K562 (cell line): ENCODE results near the gene STT3B. TPM values are rescaled to one million over a fixed set of nuclear protein-coding genes. Genes with fewer than 3 reads are reported as not detected.
A peak's percentile ranks its signal among the peaks of the same experiment; 100 is the strongest.

Experiments used
- ATAC-seq: fragments of 200-7000 bp; cut with Tn5 transposase; 3 replicates; pipeline ENCODE4 v1.9.1; 2020; ENCODE audit warnings: moderate library complexity
- BruUV-seq: library from RNA; stranded (reverse); fragments of 400-500 nt; replicated peaks from 2 replicates; lab custom pipeline; 2021; lab: Mats Ljungman, UMichigan
- CTCF ChIA-PET: fragments of 300-600 bp; formaldehyde crosslinking; extraction: SDS; loops from one replicate; lab custom pipeline; 2021; ENCODE audit warnings: low intra/inter-chr PET ratio; lab: Yijun Ruan, JAX
- POLR2A ChIA-PET: fragments of 300-600, 350-650 bp; sonication (Branson Sonifier 250); formaldehyde crosslinking; extraction: SDS; loops from one replicate; lab custom pipeline; 2021; ENCODE audit warnings: antibody characterized with exemption, inconsistent platforms; lab: Yijun Ruan, JAX
- DNase-seq, 4 experiments: peaks; one replicate each; pipeline versions ENCODE4 v3.0.0 to v3.0.0-alpha.2; 2011 to 2018; ENCODE audit warnings: low spot score in 3 of 4, mixed read lengths in 3 of 4; ENCODE audit errors: extremely low read depth in 1 of 4
- FAIRE-seq: peaks from 2 replicates; lab custom pipeline; 2011; peaks lifted over from hg19 to GRCh38; lab: Jason Lieb, UNC
- H2AFZ ChIP-seq: 2 replicates; pipeline ENCODE4 v1.6.0; 2011; ENCODE audit warnings: low read depth, low read length, control low read depth, inconsistent platforms
- H3K27ac ChIP-seq: fragments of 200-600 bp; 3 replicates; pipeline ENCODE4 v1.8.0; 2011; ENCODE audit warnings: low read depth, mild to moderate bottlenecking, control low read depth, inconsistent platforms, low read length, moderate library complexity, mixed read lengths; ENCODE audit errors: extremely low read depth
- H3K27me3 ChIP-seq, 2 experiments: fragments of 300-600 bp in 1 of 2; 2 replicates in 1 of 2; 3 replicates in 1 of 2; pipeline versions ENCODE4 v1.6.0 to v1.8.0; 2011; ENCODE audit warnings: inconsistent platforms in 2 of 2, low read length in 2 of 2, mild to moderate bottlenecking in 1 of 2, mixed read lengths in 1 of 2, moderate library complexity in 1 of 2; ENCODE audit not compliant: control insufficient read depth in 2 of 2, insufficient read depth in 2 of 2
- H3K36me3 ChIP-seq: fragments of 300-600 bp; 3 replicates; pipeline ENCODE4 v1.8.0; 2011; ENCODE audit warnings: mild to moderate bottlenecking, low read length, inconsistent platforms; ENCODE audit not compliant: control insufficient read depth, insufficient read depth
- H3K4me1 ChIP-seq, 2 experiments: fragments of 200-600 bp in 1 of 2; replicated peaks in 1 of 2; 2 replicates in 1 of 2; 3 replicates in 1 of 2; pipeline versions ENCODE4 v1.5.1 to v1.8.0; 2011; ENCODE audit warnings: inconsistent platforms in 2 of 2, low read length in 2 of 2, mild to moderate bottlenecking in 1 of 2, mixed read lengths in 1 of 2, moderate library complexity in 1 of 2; ENCODE audit not compliant: control insufficient read depth in 2 of 2, insufficient read depth in 2 of 2
- H3K4me2 ChIP-seq: 2 replicates; pipeline ENCODE4 v1.6.1; 2011; ENCODE audit warnings: low read length, control low read depth, inconsistent platforms, mixed read lengths; ENCODE audit not compliant: insufficient read depth
- H3K4me3 ChIP-seq: fragments of 200-600 bp; sonication (generic), shearing (Covaris generic); 2 replicates; pipeline ENCODE4 v1.5.1; 2016; ENCODE audit warnings: control low read depth, inconsistent platforms
- H3K79me2 ChIP-seq: fragments of 200-600 bp; 3 replicates; pipeline ENCODE4 v1.8.0; 2011; ENCODE audit warnings: low read length, inconsistent platforms; ENCODE audit not compliant: control insufficient read depth, insufficient read depth
- H3K9ac ChIP-seq, 2 experiments: 2 replicates each; pipeline versions ENCODE4 v1.6.0 to v1.6.1; 2011; ENCODE audit warnings: low read depth in 2 of 2, low read length in 2 of 2, control low read depth in 1 of 2, inconsistent platforms in 1 of 2, mild to moderate bottlenecking in 1 of 2, mixed read lengths in 1 of 2; ENCODE audit not compliant: insufficient read depth in 1 of 2
- H3K9me1 ChIP-seq: one replicate; pipeline ENCODE4 v1.6.0; 2011; ENCODE audit warnings: inconsistent platforms, mild to moderate bottlenecking, low read length, moderate library complexity; ENCODE audit not compliant: control insufficient read depth, insufficient read depth
- H3K9me3 ChIP-seq: replicated peaks from 2 replicates; pipeline ENCODE4 v1.5.1; 2011; ENCODE audit warnings: low read depth, low read length, inconsistent platforms; ENCODE audit not compliant: control insufficient read depth, insufficient read depth
- H4K20me1 ChIP-seq: replicated peaks from 2 replicates; pipeline ENCODE4 v1.6.1; 2011; ENCODE audit warnings: low read length, inconsistent platforms, mixed read lengths; ENCODE audit not compliant: control insufficient read depth, insufficient read depth
- C11orf30 ChIP-seq: fragments of 450-650 bp; IDR thresholded peaks from 2 replicates; pipeline ENCODE4 v1.6.1; 2016; ENCODE audit warnings: low read depth, mild to moderate bottlenecking
- CEBPB ChIP-seq: fragments of 450-650 bp; IDR thresholded peaks from 2 replicates; pipeline ENCODE4 v1.6.1; 2016; ENCODE audit warnings: missing genetic modification characterization, missing compliant biosample characterization
- CEBPG ChIP-seq, 3 experiments: fragments of 200-800 bp in 1 of 3; sonication (Bioruptor generic) in 1 of 3; sonication (generic) in 1 of 3; formaldehyde crosslinking in 1 of 3; IDR thresholded peaks in 2 of 3; conservative IDR thresholded peaks in 1 of 3; 2 replicates each; pipeline versions ENCODE4 v1.6.1 to v1.8.0; 2016 to 2022; ENCODE audit warnings: missing compliant biosample characterization in 2 of 3, missing genetic modification characterization in 2 of 3, mild to moderate bottlenecking in 1 of 3, missing genetic modification reagents in 1 of 3
- E2F1 ChIP-seq: sonication (generic); formaldehyde crosslinking; IDR thresholded peaks from 2 replicates; pipeline ENCODE4 v1.8.1; 2023; ENCODE audit warnings: mild to moderate bottlenecking, missing genetic modification reagents, moderate library complexity
- SIN3A ChIP-seq, 2 experiments: fragments of 150-350 bp in 1 of 2; IDR thresholded peaks; 2 replicates each; pipeline ENCODE4 v1.6.1; 2011 to 2016; ENCODE audit warnings: borderline replicate concordance in 2 of 2, low read depth in 2 of 2, low read length in 2 of 2, mild to moderate bottlenecking in 2 of 2, moderate library complexity in 2 of 2; ENCODE audit not compliant: control insufficient read depth in 1 of 2
- TEAD4 ChIP-seq, 2 experiments: sonication (generic) in 1 of 2; formaldehyde crosslinking in 1 of 2; IDR thresholded peaks; 2 replicates each; pipeline versions ENCODE4 v1.6.1 to v1.8.0; 2012 to 2022; ENCODE audit warnings: borderline replicate concordance in 1 of 2, inconsistent platforms in 1 of 2, low read length in 1 of 2, mild to moderate bottlenecking in 1 of 2, missing genetic modification reagents in 1 of 2
- ZNF507 ChIP-seq: conservative IDR thresholded peaks from 2 replicates; pipeline ENCODE4 v1.6.1; 2017; ENCODE audit warnings: missing genetic modification characterization, missing compliant biosample characterization
- in situ Hi-C: fragments of 300-500 bp; cut with MboI; formaldehyde crosslinking; loops from 4 replicates; pipeline ENCODE4 v1.15.0; 2018; ENCODE audit warnings: inconsistent platforms, mixed read lengths
- intact Hi-C: fragments of 100-400 bp; cut with micrococcal nuclease; formaldehyde crosslinking; loops from 2 replicates; pipeline ENCODE4 v1.14.2; 2022
- polyA plus RNA-seq, 8 experiments: library from polyadenylated mRNA; depleted of rRNA in 4 of 8; stranded (reverse) in 5 of 8; unstranded in 3 of 8; fragments of >200 nt; fragmentation: Nextera tagmentation in 2 of 8; fragmentation: Illumina TruSeq in 1 of 8; extraction: Ambion mirVana in 2 of 8; extraction: Trizol in 1 of 8; gene quantifications; 2 replicates each; pipeline versions ENCODE4 v1.2.1 to v1.2.3, GENCODE V29; 2011 to 2014; ENCODE audit warnings: inconsistent platforms in 1 of 8, missing spikeins in 1 of 8
- total RNA-seq, 7 experiments: library from RNA; depleted of rRNA in 6 of 7; stranded (reverse); fragments of >200 nt in 6 of 7; fragmentation: Illumina TruSeq in 2 of 7; extraction: Trizol in 2 of 7; gene quantifications; 2 replicates each; pipeline versions ENCODE4 v1.2.1 to v1.2.3, GENCODE V29; 2011 to 2021; ENCODE audit warnings: low replicate concordance in 1 of 7

STT3B gene
- total and polyA plus RNA-seq, 9 of the 15 experiments (the other 6 are each of a cell fraction or from before 2014, with no cell fraction given): 22.4 to 147 (median 100) TPM

- TF ChIP-seq ZNF507 (tag) (peak; percentile 38; the same call in 1 of the 2 replicates), TEAD4 (IDR thresholded peaks at IDR 0.05; ENCODE audit: low read length) (no peak), TEAD4 (CRISPR knock-in tag; IDR thresholded peaks at IDR 0.05; ENCODE audit: borderline replicate concordance) (no peak), C11orf30 (peak; percentile 32; the same call in 1 of the 2 replicates), E2F1 (CRISPR knock-in tag) (no peak)
- TF ChIP-seq, all 486 proteins: peak for 3
These were observed 9.5 kb downstream of the STT3B start (continued) for GRCh38 chr3:31542246-31542645.

GRCh38 chr3:31543375-31543774 is 10.7 kb downstream of the STT3B start:
- BruUV-seq: no TSS peak
- no peak for TF ChIP-seq CEBPG (CRISPR knock-in tag; IDR thresholded peaks at IDR 0.05)
- TF ChIP-seq CEBPG (tag; conservative IDR thresholded peaks at IDR 0.05 in 1 of 2, IDR thresholded peaks at IDR 0.05 in 1 of 2): peak; percentile 77 to 82
- peak; percentile 89 for TF ChIP-seq CEBPB
- TF ChIP-seq SIN3A (IDR thresholded peaks at IDR 0.05; ENCODE audit: borderline replicate concordance in 2 of 2, control insufficient read depth in 1 of 2, low read depth in 2 of 2, low read length in 2 of 2): no peak
- ChIA-PET CTCF (no interaction called here), POLR2A (interaction anchor here (2.3 to 3.1 kb wide), 2 partner anchors 7 to 11 kb away, joined by 8 to 19 read pairs; partner anchors contain the start of gene STT3B)
- in situ Hi-C loops: no loop called here
- Histone ChIP-seq H3K27ac (no peak overlapping the region), H3K9ac (no peak overlapping the region), H3K4me3 (no peak overlapping the region), H3K4me2 (no peak overlapping the region), H3K4me1 (peaks cover 4 to 7% of the 10 kb centered on the region in 2 experiments; a peak in 3 of 5 replicates), H2AFZ (no peak overlapping the region), H3K9me3 (no peaks in the 10 kb centered on the region), H3K36me3 (peaks cover 6% of the 10 kb centered on the region; the same call in 2 of the 3 replicates), H3K9me1 (no peaks in the 10 kb centered on the region), H4K20me1 (peaks cover 43% of the 10 kb centered on the region), H3K79me2 (peaks cover 98% of the 10 kb centered on the region), H3K27me3 (no peaks in the 10 kb centered on the region)
- DNase-seq (no peak), ATAC-seq (no peak), FAIRE-seq (no peak)
- intact Hi-C loops: no loop called here
